ENCODE measurements around the gene SPTA1.

SPTA1 gene

GRCh38 chr1:158572226-158572625 lies 114.3 kb downstream of the SPTA1 start:
- Histone ChIP-seq H3K9me2 (ENCODE audit: low read depth, low read length) (no peaks in the 10 kb centered on the region), H3K4me3 (ENCODE audit: low read depth, low read length, poor library complexity, severe bottlenecking) (no peak overlapping the region), H3K9ac (ENCODE audit: low read length) (no peak overlapping the region), H3K4me2 (ENCODE audit: low read length) (no peak overlapping the region), H3K36me3 (ENCODE audit: insufficient read depth, low read length) (no peaks in the 10 kb centered on the region), H3K27ac (ENCODE audit: low read depth, low read length, poor library complexity, severe bottlenecking) (no peak overlapping the region), H2AFZ (ENCODE audit: low read length) (no peak overlapping the region), H4K20me1 (ENCODE audit: insufficient read depth, low read length) (no peaks in the 10 kb centered on the region), H3F3A (ENCODE audit: insufficient read depth, low read length) (no peaks in the 10 kb centered on the region), H3K9me3 (ENCODE audit: low read length) (no peaks in the 10 kb centered on the region), H3K4me1 (ENCODE audit: insufficient read depth, low read length, severe bottlenecking) (no peaks in the 10 kb centered on the region), H3K27me3 (ENCODE audit: insufficient read depth, low read length) (no peaks in the 10 kb centered on the region), H3K79me2 (ENCODE audit: insufficient read depth, low read length) (no peaks in the 10 kb centered on the region)
- no peak for TF ChIP-seq EZH2 (IDR thresholded peaks at IDR 0.05; ENCODE audit: borderline replicate concordance, low read length)
- TF ChIP-seq, protein P1, sequence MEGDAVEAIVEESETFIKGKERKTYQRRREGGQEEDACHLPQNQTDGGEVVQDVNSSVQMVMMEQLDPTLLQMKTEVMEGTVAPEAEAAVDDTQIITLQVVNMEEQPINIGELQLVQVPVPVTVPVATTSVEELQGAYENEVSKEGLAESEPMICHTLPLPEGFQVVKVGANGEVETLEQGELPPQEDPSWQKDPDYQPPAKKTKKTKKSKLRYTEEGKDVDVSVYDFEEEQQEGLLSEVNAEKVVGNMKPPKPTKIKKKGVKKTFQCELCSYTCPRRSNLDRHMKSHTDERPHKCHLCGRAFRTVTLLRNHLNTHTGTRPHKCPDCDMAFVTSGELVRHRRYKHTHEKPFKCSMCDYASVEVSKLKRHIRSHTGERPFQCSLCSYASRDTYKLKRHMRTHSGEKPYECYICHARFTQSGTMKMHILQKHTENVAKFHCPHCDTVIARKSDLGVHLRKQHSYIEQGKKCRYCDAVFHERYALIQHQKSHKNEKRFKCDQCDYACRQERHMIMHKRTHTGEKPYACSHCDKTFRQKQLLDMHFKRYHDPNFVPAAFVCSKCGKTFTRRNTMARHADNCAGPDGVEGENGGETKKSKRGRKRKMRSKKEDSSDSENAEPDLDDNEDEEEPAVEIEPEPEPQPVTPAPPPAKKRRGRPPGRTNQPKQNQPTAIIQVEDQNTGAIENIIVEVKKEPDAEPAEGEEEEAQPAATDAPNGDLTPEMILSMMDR (IDR thresholded peaks at IDR 0.05; ENCODE audit: low read length) = no peak

DNA sequence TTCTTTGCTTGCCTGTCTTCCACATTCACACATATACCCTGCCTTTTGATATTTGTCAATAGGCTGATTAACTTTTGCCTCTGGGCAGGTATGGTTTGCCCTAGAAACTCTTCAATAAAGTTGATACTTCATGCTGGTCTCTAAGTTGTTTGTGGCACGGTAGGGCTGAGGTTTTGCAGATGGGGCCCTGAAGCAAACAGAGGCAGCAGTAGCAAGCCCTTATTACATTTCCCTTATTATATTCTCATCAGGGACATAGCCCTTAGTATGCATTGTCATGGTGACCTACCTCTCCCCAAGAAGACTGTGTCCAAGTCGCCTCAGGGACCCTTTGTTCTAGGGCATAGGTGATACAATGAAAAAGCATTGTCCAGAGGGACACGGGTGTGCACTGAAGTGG lies 116.0 kb downstream of the SPTA1 start, which contains the start of gene OR6P1:
Gene OR6P1, minus strand, starts transcription at position 101 of the 400 bp plus-strand sequence. CDS start 6,976 bp downstream, outside the sequence.
- no peaks in the 10 kb centered on the region for H3K36me3 ChIP-seq (ENCODE audit: insufficient read depth, low read length)
- H4K20me1 ChIP-seq (ENCODE audit: insufficient read depth, low read length) = no peaks in the 10 kb centered on the region
- H3K9ac ChIP-seq (ENCODE audit: low read length) = no peak within 1 kb of the TSS
- no peaks in the 10 kb centered on the region for H3K79me2 ChIP-seq (ENCODE audit: insufficient read depth, low read length)
- H3F3A ChIP-seq (ENCODE audit: insufficient read depth, low read length) = no peaks in the 10 kb centered on the region
- H3K9me3 ChIP-seq (ENCODE audit: low read length) = no peaks in the 10 kb centered on the region
- no peaks in the 10 kb centered on the region for H3K27me3 ChIP-seq (ENCODE audit: insufficient read depth, low read length)
- no peak within 1 kb of the TSS for H3K4me2 ChIP-seq (ENCODE audit: low read length)
- TF ChIP-seq EZH2 (IDR thresholded peaks at IDR 0.05; ENCODE audit: borderline replicate concordance, low read length) = no peak
- TF ChIP-seq, protein P1 (IDR thresholded peaks at IDR 0.05; ENCODE audit: low read length) = no peak
- H3K27ac ChIP-seq (ENCODE audit: low read depth, low read length, poor library complexity, severe bottlenecking) = no peak within 1 kb of the TSS
- no peaks in the 10 kb centered on the region for H3K9me2 ChIP-seq (ENCODE audit: low read depth, low read length)
- no peak within 1 kb of the TSS for H2AFZ ChIP-seq (ENCODE audit: low read length)
- no peaks in the 10 kb centered on the region for H3K4me1 ChIP-seq (ENCODE audit: insufficient read depth, low read length, severe bottlenecking)
- no peak within 1 kb of the TSS for H3K4me3 ChIP-seq (ENCODE audit: low read depth, low read length, poor library complexity, severe bottlenecking)

GRCh38 chr1:158564608-158565007 lies 121.9 kb downstream of the SPTA1 start:
- no peaks in the 10 kb centered on the region for H4K20me1 ChIP-seq (ENCODE audit: insufficient read depth, low read length)
- H3F3A ChIP-seq (ENCODE audit: insufficient read depth, low read length) = no peaks in the 10 kb centered on the region
- no peak overlapping the region for H3K27ac ChIP-seq (ENCODE audit: low read depth, low read length, poor library complexity, severe bottlenecking)
- H2AFZ ChIP-seq (ENCODE audit: low read length) = no peak overlapping the region
- H3K4me1 ChIP-seq (ENCODE audit: insufficient read depth, low read length, severe bottlenecking) = peaks cover 6% of the 10 kb centered on the region
- no peaks in the 10 kb centered on the region for H3K9me2 ChIP-seq (ENCODE audit: low read depth, low read length)
- H3K9me3 ChIP-seq (ENCODE audit: low read length) = no peaks in the 10 kb centered on the region
- no peaks in the 10 kb centered on the region for H3K79me2 ChIP-seq (ENCODE audit: insufficient read depth, low read length)
- H3K4me2 ChIP-seq (ENCODE audit: low read length) = no peak overlapping the region
- H3K36me3 ChIP-seq (ENCODE audit: insufficient read depth, low read length) = no peaks in the 10 kb centered on the region
- no peak overlapping the region for H3K4me3 ChIP-seq (ENCODE audit: low read depth, low read length, poor library complexity, severe bottlenecking)
- no peak for TF ChIP-seq EZH2 (IDR thresholded peaks at IDR 0.05; ENCODE audit: borderline replicate concordance, low read length)
- TF ChIP-seq, protein P1 (IDR thresholded peaks at IDR 0.05; ENCODE audit: low read length) = no peak
- H3K9ac ChIP-seq (ENCODE audit: low read length) = no peak overlapping the region
- no peaks in the 10 kb centered on the region for H3K27me3 ChIP-seq (ENCODE audit: insufficient read depth, low read length)
